Stimulated activated CD4-positive, alpha-beta T cell treated with anti-CD3 and anti-CD28 coated beads, Interleukin-15, amount 100 ng/mL, for 48 hours (primary cell): ENCODE results near the gene CDK17.
"Not testable (repeated sequence)": the region's sequence is repeated elsewhere in the genome, so short reads cannot be mapped to it uniquely, and the experiment has no call there.

Experiments
- DNase-seq, 2 donors: peaks; one replicate each; pipeline ENCODE4 v3.0.0-alpha.2; 2020; ENCODE audit warnings: low read depth in 2 of 2

Gene CDK17

GRCh38 chr12:96419576-96420276 is 19.5 kb upstream of the CDK17 start:
- DNase-seq, result no peak

DNA sequence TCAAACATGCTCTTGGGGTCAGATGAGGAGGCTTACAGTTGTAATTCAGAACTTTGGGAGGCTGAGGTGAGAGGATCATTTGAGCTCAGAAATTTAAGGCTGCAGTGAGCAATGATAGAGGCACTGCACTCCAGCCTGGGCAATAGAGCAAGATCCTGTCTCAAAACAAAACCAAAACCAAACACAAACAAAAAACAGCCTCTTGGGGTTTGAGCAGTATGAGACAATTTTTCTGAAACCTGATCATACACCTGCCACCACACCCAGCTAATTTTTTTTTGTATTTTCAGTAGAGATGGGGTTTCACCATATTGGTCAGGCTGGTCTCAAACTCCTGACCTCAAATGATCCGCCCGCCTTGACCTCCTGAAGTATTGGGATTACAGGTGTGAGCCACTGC is 17.4 kb upstream of the CDK17 start:
- not testable (repeated sequence) for DNase-seq

DNA sequence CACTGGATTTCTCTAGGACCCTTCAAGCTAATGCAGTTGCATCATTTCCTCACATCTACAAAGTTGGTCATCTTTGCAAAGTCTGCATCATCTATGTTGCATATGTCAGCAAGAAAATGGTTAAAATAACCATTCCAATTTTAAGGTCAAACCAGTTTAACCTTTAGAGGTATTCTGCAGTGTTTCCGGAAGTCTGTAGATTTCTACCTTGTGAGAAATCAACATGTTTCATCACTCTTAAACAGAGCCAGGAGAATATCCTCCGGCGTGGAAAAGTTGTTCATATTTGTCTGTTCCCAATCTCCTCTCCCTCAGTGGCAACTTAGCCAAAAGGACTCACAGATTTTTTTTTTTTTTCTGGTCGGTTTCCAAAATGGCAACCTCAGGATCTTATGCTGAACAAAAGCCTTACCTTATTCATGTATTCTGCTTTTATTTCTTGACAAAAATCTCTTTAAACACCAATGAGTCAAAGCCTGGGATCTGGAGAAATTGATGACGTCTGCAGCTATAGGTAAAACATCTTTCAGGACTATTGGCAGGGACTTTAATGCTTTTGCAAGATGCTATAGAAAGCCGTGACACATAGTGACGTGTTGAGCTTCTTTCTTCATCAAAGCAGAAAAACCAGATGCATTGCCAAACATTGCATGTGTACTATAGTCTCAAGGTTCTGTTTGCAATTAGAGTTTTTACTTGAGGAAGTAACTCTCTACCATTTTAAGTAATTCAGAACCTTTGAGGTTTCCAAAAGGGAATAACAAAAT is 16.0 kb upstream of the CDK17 start:
- DNase-seq, result no peak

DNA sequence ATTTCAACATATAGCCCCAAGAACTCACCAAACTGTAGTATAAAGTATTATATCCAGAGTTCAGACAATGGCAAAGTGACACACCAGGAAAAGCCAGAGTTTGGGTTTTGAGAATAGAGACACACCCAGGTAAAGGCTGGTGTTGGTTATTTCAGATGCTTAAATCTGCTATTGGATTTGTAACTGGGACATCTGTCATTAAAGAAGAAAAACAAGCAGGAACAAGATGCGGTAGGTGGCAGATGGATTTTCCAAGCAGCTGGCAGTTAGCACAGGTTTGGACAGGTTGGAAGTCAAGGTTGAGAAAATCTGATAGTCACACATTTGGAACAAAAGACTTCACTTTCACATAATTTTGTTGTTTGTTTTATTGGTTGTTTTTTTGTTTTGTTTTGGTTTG is 14.4 kb upstream of the CDK17 start:
- no peak for DNase-seq

DNA sequence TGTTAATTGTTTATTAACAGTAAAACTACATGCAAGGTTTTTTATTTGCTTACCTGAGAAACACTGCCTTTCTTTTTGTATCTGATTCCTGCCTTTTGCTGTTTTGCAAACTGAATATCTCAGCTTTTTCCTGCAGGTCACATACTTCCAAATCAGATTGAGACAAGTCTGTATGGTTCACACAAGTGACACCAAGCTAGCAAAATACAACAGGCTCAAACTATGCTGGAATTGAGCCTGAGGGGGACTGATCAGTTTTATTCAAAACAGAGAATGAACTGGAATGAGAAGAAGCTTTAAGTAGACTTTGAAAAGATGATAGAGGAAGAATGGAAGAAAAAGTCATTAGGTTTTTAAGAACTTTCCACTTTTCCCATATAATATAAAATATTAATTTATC is 12.2 kb upstream of the CDK17 start:
- DNase-seq, result no peak

DNA sequence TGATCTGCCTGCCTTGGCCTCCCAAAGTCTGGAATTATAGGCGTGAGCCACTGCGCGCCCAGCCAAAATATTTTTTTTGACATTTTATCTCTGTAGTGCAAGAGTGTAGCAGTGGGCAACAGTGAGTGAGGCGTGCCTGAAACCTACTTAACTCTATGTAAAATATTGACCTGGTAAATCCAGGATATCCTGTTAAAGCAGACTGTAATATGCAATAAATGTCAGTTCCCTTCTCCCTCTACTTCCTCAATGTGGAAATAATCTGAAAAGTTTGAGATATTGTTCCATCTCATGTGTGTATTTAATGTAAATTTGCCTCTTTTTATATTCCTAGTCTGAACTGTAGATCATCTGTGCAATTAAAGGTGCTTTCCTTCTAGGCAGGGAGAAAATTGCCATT is 9.5 kb upstream of the CDK17 start:
- no peak for DNase-seq

DNA sequence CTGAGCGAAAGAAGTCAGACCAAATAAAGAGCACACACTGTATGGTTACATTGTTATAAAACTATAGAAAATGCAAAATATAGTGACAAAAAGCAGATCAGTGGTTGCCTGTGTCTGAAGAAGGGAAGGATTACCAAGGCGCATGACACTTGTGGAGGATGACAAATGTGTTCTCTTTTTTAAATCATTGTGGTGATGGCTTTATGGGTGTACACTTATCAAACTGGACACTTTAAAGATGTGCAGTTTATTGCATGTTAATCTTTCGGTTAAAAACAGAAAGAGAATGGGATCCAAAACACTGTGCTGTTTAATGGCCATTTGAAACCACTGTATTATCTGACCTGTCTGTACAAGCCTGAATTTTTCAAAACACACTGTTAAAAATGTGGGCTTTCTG is 8.8 kb upstream of the CDK17 start:
- DNase-seq, result no peak

- DNase-seq, result not testable (repeated sequence)
Observed at GRCh38 chr12:96407429-96408097, 7.3 kb upstream of the CDK17 start.

GRCh38 chr12:96404696-96405095 is 4.5 kb upstream of the CDK17 start:
- DNase-seq, result no peak

GRCh38 chr12:96403870-96404269 is 3.6 kb upstream of the CDK17 start:
- no peak for DNase-seq

GRCh38 chr12:96402522-96402921 is 2.3 kb upstream of the CDK17 start:
- not testable (repeated sequence) for DNase-seq

DNA sequence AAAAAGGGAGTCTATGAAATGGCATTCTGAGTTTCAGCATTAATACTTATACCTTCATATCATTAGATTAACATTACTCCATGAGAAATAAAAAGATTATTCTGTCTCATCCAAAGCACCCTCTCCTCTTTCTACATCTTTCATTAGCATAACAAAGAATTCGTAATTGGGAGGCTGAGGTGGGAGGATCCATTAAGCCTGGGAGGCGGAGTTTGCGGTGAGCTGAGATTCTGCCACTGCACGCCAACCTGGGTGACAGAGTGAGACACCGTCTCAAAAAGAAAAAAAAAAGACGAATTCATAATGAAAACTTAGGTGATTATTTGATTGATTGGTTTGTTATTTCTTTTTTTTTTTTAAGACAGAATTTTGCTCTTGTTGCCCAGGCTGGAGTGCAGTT is 1.8 kb upstream of the CDK17 start:
- no peak for DNase-seq

GRCh38 chr12:96401076-96401871 is 1.0 kb upstream of the CDK17 start:
- DNase-seq, result no peak

- DNase-seq, result no peak
Observed at GRCh38 chr12:96400631-96401075, 414 bp upstream of the CDK17 start.

GRCh38 chr12:96399120-96399918 is 920 bp downstream of the CDK17 start:
- DNase-seq, result peak; percentile 43 to 53

- no peak for DNase-seq
Observed at GRCh38 chr12:96398424-96399119, 1.7 kb downstream of the CDK17 start.

GRCh38 chr12:96397756-96398423 is 2.3 kb downstream of the CDK17 start:
- no peak for DNase-seq

- no peak for DNase-seq
Observed at GRCh38 chr12:96396914-96397313, 3.3 kb downstream of the CDK17 start.

DNA sequence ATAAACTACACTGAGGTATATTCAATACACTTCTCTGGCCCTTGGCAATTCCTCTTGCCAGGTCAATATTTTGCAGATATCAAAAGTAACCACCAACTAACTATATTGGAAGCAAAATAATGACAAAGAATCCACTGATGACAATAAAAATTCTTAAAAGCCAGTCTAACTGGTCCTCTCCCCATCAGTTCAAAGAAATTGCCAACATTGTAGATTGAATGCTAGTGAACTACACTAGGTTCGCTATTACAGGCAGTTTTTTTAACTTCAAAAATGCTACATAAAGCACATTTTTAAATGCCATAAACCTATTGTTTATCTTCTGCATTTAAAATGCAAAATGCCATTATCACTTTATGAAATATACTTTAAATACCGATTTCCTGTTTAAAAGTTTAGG is 4.0 kb downstream of the CDK17 start:
- no peak for DNase-seq

DNA sequence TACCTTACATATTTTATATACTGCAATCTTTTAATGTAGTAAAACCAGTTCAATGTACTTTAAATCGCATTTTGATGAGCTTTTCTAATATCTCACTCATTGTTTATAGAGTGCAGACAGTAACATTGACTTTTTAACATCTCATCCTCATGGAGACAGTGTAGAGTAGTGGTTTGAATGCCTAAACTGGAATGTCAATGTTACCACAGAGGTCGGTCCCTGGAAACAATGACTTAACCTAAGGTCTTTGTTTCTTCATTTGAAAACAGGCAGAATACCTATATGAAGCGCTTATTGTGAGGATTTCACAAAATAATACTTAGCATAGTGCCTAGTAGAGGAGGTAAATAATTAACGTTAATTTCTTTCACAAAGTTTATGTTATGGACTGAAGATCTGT is 5.0 kb downstream of the CDK17 start:
- DNase-seq, result no peak
